ENCODE measurements around the gene PLPPR1.

Gene PLPPR1

GRCh38 chr9:101246691-101247090 lies 218.2 kb downstream of the PLPPR1 start:
- no peak overlapping the region for H3K4me2 ChIP-seq
- H3K4me3 ChIP-seq (IDR thresholded peaks at IDR 0.05; ENCODE audit: insufficient read depth, low read depth, low read length): no peak overlapping the region
- H3K36me3 ChIP-seq (ENCODE audit: insufficient read depth): no peaks in the 10 kb centered on the region
- H3K9ac ChIP-seq: no peak overlapping the region
- no peaks in the 10 kb centered on the region for H3K79me2 ChIP-seq (ENCODE audit: insufficient read depth, low read depth)
- H4K20me1 ChIP-seq (ENCODE audit: insufficient read depth): no peaks in the 10 kb centered on the region
- H2AFZ ChIP-seq (ENCODE audit: low read depth): no peak overlapping the region
- no peaks in the 10 kb centered on the region for H3K27me3 ChIP-seq (ENCODE audit: insufficient read depth, low read depth)
- no peak overlapping the region for H3K27ac ChIP-seq
- no peak for TF ChIP-seq CTCF (conservative IDR thresholded peaks at IDR 0.05; ENCODE audit: low read depth, low read length)
- no peaks in the 10 kb centered on the region for H3K4me1 ChIP-seq (ENCODE audit: low read depth, poor library complexity, severe bottlenecking)

GRCh38 chr9:101247297-101247696 lies 218.8 kb downstream of the PLPPR1 start:
- no peak overlapping the region for H3K4me3 ChIP-seq (IDR thresholded peaks at IDR 0.05; ENCODE audit: insufficient read depth, low read depth, low read length)
- no peak for TF ChIP-seq CTCF (conservative IDR thresholded peaks at IDR 0.05; ENCODE audit: low read depth, low read length)
- no peaks in the 10 kb centered on the region for H3K36me3 ChIP-seq (ENCODE audit: insufficient read depth)
- H2AFZ ChIP-seq (ENCODE audit: low read depth): no peak overlapping the region
- H4K20me1 ChIP-seq (ENCODE audit: insufficient read depth): no peaks in the 10 kb centered on the region
- H3K27me3 ChIP-seq (ENCODE audit: insufficient read depth, low read depth): no peaks in the 10 kb centered on the region
- no peak overlapping the region for H3K9ac ChIP-seq
- no peak overlapping the region for H3K4me2 ChIP-seq
- no peaks in the 10 kb centered on the region for H3K4me1 ChIP-seq (ENCODE audit: low read depth, poor library complexity, severe bottlenecking)
- H3K27ac ChIP-seq: no peak overlapping the region
- no peaks in the 10 kb centered on the region for H3K79me2 ChIP-seq (ENCODE audit: insufficient read depth, low read depth)

- no peak for TF ChIP-seq CTCF (conservative IDR thresholded peaks at IDR 0.05; ENCODE audit: low read depth, low read length)
- H3K4me2 ChIP-seq: no peak overlapping the region
- H4K20me1 ChIP-seq (ENCODE audit: insufficient read depth): no peaks in the 10 kb centered on the region
- H2AFZ ChIP-seq (ENCODE audit: low read depth): no peak overlapping the region
- H3K79me2 ChIP-seq (ENCODE audit: insufficient read depth, low read depth): no peaks in the 10 kb centered on the region
- no peak overlapping the region for H3K27ac ChIP-seq
- no peaks in the 10 kb centered on the region for H3K4me1 ChIP-seq (ENCODE audit: low read depth, poor library complexity, severe bottlenecking)
- H3K36me3 ChIP-seq (ENCODE audit: insufficient read depth): no peaks in the 10 kb centered on the region
- H3K9ac ChIP-seq: no peak overlapping the region
- no peak overlapping the region for H3K4me3 ChIP-seq (IDR thresholded peaks at IDR 0.05; ENCODE audit: insufficient read depth, low read depth, low read length)
- no peaks in the 10 kb centered on the region for H3K27me3 ChIP-seq (ENCODE audit: insufficient read depth, low read depth)
Observed at GRCh38 chr9:101254733-101255433, 226.4 kb downstream of the PLPPR1 start.

- H3K36me3 ChIP-seq (ENCODE audit: insufficient read depth): no peaks in the 10 kb centered on the region
- no peaks in the 10 kb centered on the region for H3K4me1 ChIP-seq (ENCODE audit: low read depth, poor library complexity, severe bottlenecking)
- no peak overlapping the region for H2AFZ ChIP-seq (ENCODE audit: low read depth)
- no peak for TF ChIP-seq CTCF (conservative IDR thresholded peaks at IDR 0.05; ENCODE audit: low read depth, low read length)
- no peak overlapping the region for H3K27ac ChIP-seq
- no peaks in the 10 kb centered on the region for H3K79me2 ChIP-seq (ENCODE audit: insufficient read depth, low read depth)
- H3K4me3 ChIP-seq (IDR thresholded peaks at IDR 0.05; ENCODE audit: insufficient read depth, low read depth, low read length): no peak overlapping the region
- no peaks in the 10 kb centered on the region for H4K20me1 ChIP-seq (ENCODE audit: insufficient read depth)
- no peaks in the 10 kb centered on the region for H3K27me3 ChIP-seq (ENCODE audit: insufficient read depth, low read depth)
- H3K9ac ChIP-seq: no peak overlapping the region
- no peak overlapping the region for H3K4me2 ChIP-seq
Observed at GRCh38 chr9:101264727-101265126, 236.2 kb downstream of the PLPPR1 start.
